Osteocyte (in vitro differentiated cells): ENCODE data around the gene TUBA1A. TPM values are rescaled to one million over a fixed set of nuclear protein-coding genes. Genes with fewer than 3 reads are reported as not detected.
"Not testable (repeated sequence)": the region's sequence is repeated elsewhere in the genome, so short reads cannot be mapped to it uniquely, and the experiment has no call there.

Experiments
- DNase-seq: peaks from one replicate; pipeline ENCODE4 v3.0.0; 2021; ENCODE audit warnings: mixed read lengths; ENCODE audit not compliant: unreplicated experiment; ENCODE audit errors: extremely low spot score
- H3K27ac Mint-ChIP-seq: one replicate; pipeline ENCODE4 v1.8.0; 2021; ENCODE audit warnings: mild to moderate bottlenecking, mixed read lengths; ENCODE audit not compliant: unreplicated experiment
- H3K27me3 Mint-ChIP-seq: one replicate; pipeline ENCODE4 v1.8.0; 2021; ENCODE audit warnings: mixed read lengths; ENCODE audit not compliant: unreplicated experiment
- H3K36me3 Mint-ChIP-seq: one replicate; pipeline ENCODE4 v1.8.0; 2021; ENCODE audit warnings: mixed read lengths; ENCODE audit not compliant: unreplicated experiment
- H3K4me1 Mint-ChIP-seq: one replicate; pipeline ENCODE4 v1.8.0; 2021; ENCODE audit warnings: mixed read lengths; ENCODE audit not compliant: unreplicated experiment
- H3K4me3 Mint-ChIP-seq: one replicate; pipeline ENCODE4 v1.8.0; 2021; ENCODE audit warnings: mild to moderate bottlenecking, moderate library complexity, mixed read lengths; ENCODE audit not compliant: unreplicated experiment
- H3K9me3 Mint-ChIP-seq: one replicate; pipeline ENCODE4 v1.8.0; 2021; ENCODE audit warnings: mixed read lengths; ENCODE audit not compliant: unreplicated experiment
- CTCF ChIP-seq: fragments of 200-600 bp; sonication (generic); IDR thresholded peaks from 2 replicates; pipeline ENCODE4 v1.5.0; 2021; ENCODE audit warnings: antibody characterized with exemption, mild to moderate bottlenecking, moderate library complexity
- total RNA-seq: library from RNA; stranded (reverse); gene quantifications from 2 replicates; pipeline ENCODE4 v1.2.1, GENCODE V29; 2021

TUBA1A gene
- total RNA-seq, 1 donor from 2014 or later = 471 TPM

GRCh38 chr12:49138587-49138986 lies 50.3 kb downstream of the TUBA1A start:
- DNase-seq = no peak
- peaks cover 2% of the 10 kb centered on the region for H3K36me3 Mint-ChIP-seq
- no peaks in the 10 kb centered on the region for H3K9me3 Mint-ChIP-seq
- H3K4me3 Mint-ChIP-seq = no peak overlapping the region
- H3K27me3 Mint-ChIP-seq = no peaks in the 10 kb centered on the region
- H3K4me1 Mint-ChIP-seq = no peaks in the 10 kb centered on the region
- H3K27ac Mint-ChIP-seq = no peak overlapping the region
- no peak for TF ChIP-seq CTCF

GRCh38 chr12:49137476-49137875 lies 51.4 kb downstream of the TUBA1A start:
- no peak for DNase-seq
- Mint-ChIP-seq H3K9me3 (no peaks in the 10 kb centered on the region), H3K27me3 (no peaks in the 10 kb centered on the region), H3K4me3 (no peak overlapping the region), H3K27ac (no peak overlapping the region), H3K36me3 (peaks cover 2% of the 10 kb centered on the region), H3K4me1 (peaks cover 6% of the 10 kb centered on the region)
- no peak for TF ChIP-seq CTCF

GRCh38 chr12:49136997-49137396 lies 51.9 kb downstream of the TUBA1A start:
- H3K27ac Mint-ChIP-seq, H3K27me3 Mint-ChIP-seq, DNase-seq, H3K36me3 Mint-ChIP-seq, H3K9me3 Mint-ChIP-seq, H3K4me3 Mint-ChIP-seq: not testable (repeated sequence)
- H3K4me1 Mint-ChIP-seq = peaks cover 11% of the 10 kb centered on the region

Other genes starting within 250 kb of the TUBA1A start
- gene ARF3, start 231.6 kb downstream of the TUBA1A start, total RNA-seq = 138 and 144 TPM in 2 replicates
- gene WNT10B, start 217.3 kb downstream of the TUBA1A start, total RNA-seq = not detected in 2 replicates
- gene WNT1, start 210.8 kb downstream of the TUBA1A start, total RNA-seq = not detected in 2 replicates
- 0.08 and 0.26 TPM in 2 replicates for gene DDN, start 189.7 kb downstream of the TUBA1A start, total RNA-seq
- 75.6 and 80.6 TPM in 2 replicates for gene PRKAG1, start 170.3 kb downstream of the TUBA1A start, total RNA-seq
- 91.2 and 97.5 TPM in 2 replicates for gene KMT2D, start 128.3 kb downstream of the TUBA1A start, total RNA-seq
- 0.86 and 1.2 TPM in 2 replicates for gene RHEBL1, start 119.1 kb downstream of the TUBA1A start, total RNA-seq
- gene DHH, start 94.3 kb downstream of the TUBA1A start, total RNA-seq = 0.13 TPM in 1 of 2 replicates, not detected in the other
- 85.2 and 86.1 TPM in 2 replicates for gene LMBR1L, start 78.2 kb downstream of the TUBA1A start, total RNA-seq
- 497 and 503 TPM in 2 replicates for gene TUBA1B, start 57.7 kb downstream of the TUBA1A start, total RNA-seq
- 136 and 142 TPM in 2 replicates for gene TUBA1C, start 76.0 kb upstream of the TUBA1A start, total RNA-seq
- not detected in 2 replicates for gene PRPH, start 106.1 kb upstream of the TUBA1A start, total RNA-seq
- 8.0 and 9.6 TPM in 2 replicates for gene TROAP, start 134.2 kb upstream of the TUBA1A start, total RNA-seq
- 0.16 TPM in 1 of 2 replicates, not detected in the other for gene C1QL4, start 148.1 kb upstream of the TUBA1A start, total RNA-seq
- 0.55 and 0.99 TPM in 2 replicates for gene DNAJC22, start 157.8 kb upstream of the TUBA1A start, total RNA-seq
- gene SPATS2, start 178.4 kb upstream of the TUBA1A start, total RNA-seq = 25.2 and 25.6 TPM in 2 replicates